ENCODE results near the gene PCCA.
"Not testable (repeated sequence)": the region's sequence is repeated elsewhere in the genome, so short reads cannot be mapped to it uniquely, and the experiment has no call there.

PCCA gene

GRCh38 chr13:100075700-100076587 is 12.9 kb upstream of the PCCA start:
- no peak for DNase-seq
- H4K8ac ChIP-seq (ENCODE audit: low read depth, low read length): no peak overlapping the region

GRCh38 chr13:100079003-100079402 is 9.9 kb upstream of the PCCA start:
- not testable (repeated sequence) for H4K8ac ChIP-seq (ENCODE audit: low read depth, low read length); H2BK120ac ChIP-seq (ENCODE audit: low read depth, low read length); H3K36me3 ChIP-seq (ENCODE audit: control insufficient read depth, insufficient read depth, low read length); H3K4me3 ChIP-seq (ENCODE audit: low read length); H3K4me1 ChIP-seq (ENCODE audit: control insufficient read depth, low read depth, low read length); H3K79me1 ChIP-seq (ENCODE audit: low read length); H4K5ac ChIP-seq (ENCODE audit: low read length); H3K4me2 ChIP-seq (ENCODE audit: low read length); H2BK15ac ChIP-seq (replicated peaks; ENCODE audit: low read depth); H3K56ac ChIP-seq (ENCODE audit: low read length); H2AK5ac ChIP-seq (ENCODE audit: low read length); H3K27me3 ChIP-seq (ENCODE audit: insufficient read depth, low read length, poor library complexity); H3K4ac ChIP-seq (ENCODE audit: low read depth, low read length); H3K27ac ChIP-seq (ENCODE audit: low read depth, low read length); H3K9ac ChIP-seq (ENCODE audit: low read length); H3K79me2 ChIP-seq (ENCODE audit: control insufficient read depth, insufficient read depth, low read length); H3K18ac ChIP-seq (ENCODE audit: low read length); H2BK5ac ChIP-seq (ENCODE audit: low read length); H3K23ac ChIP-seq (ENCODE audit: low read length)
- DNase-seq: peak; percentile 31
- WGBS (ENCODE audit: extremely low coverage, insufficient coverage, low lambda C conversion rate): no CpG with 5 or more reads among the region's 9 CpGs

More at GRCh38 chr13:100075700-100076587, 12.9 kb upstream of the PCCA start:
- no peak overlapping the region for H2BK120ac ChIP-seq (ENCODE audit: low read depth, low read length)
- no peaks in the 10 kb centered on the region for H3K36me3 ChIP-seq (ENCODE audit: control insufficient read depth, insufficient read depth, low read length)
- H3K18ac ChIP-seq (ENCODE audit: low read length): no peak overlapping the region
- H3K4me1 ChIP-seq (ENCODE audit: control insufficient read depth, low read depth, low read length): no peaks in the 10 kb centered on the region
- H3K79me2 ChIP-seq (ENCODE audit: control insufficient read depth, insufficient read depth, low read length): no peaks in the 10 kb centered on the region
- no CpG with 5 or more reads among the region's 10 CpGs for WGBS (ENCODE audit: extremely low coverage, insufficient coverage, low lambda C conversion rate)
- H3K9ac ChIP-seq (ENCODE audit: low read length): no peak overlapping the region
- no peak overlapping the region for H3K27ac ChIP-seq (ENCODE audit: low read depth, low read length)
- H4K5ac ChIP-seq (ENCODE audit: low read length): no peak overlapping the region
- no peaks in the 10 kb centered on the region for H3K79me1 ChIP-seq (ENCODE audit: low read length)
- no peak overlapping the region for H3K23ac ChIP-seq (ENCODE audit: low read length)
- H2BK5ac ChIP-seq (ENCODE audit: low read length): no peak overlapping the region
- H3K56ac ChIP-seq (ENCODE audit: low read length): no peak overlapping the region
- no peak overlapping the region for H3K4me3 ChIP-seq (ENCODE audit: low read length)
- no peak overlapping the region for H2AK5ac ChIP-seq (ENCODE audit: low read length)
- no peaks in the 10 kb centered on the region for H3K27me3 ChIP-seq (ENCODE audit: insufficient read depth, low read length, poor library complexity)
- no peak overlapping the region for H2BK15ac ChIP-seq (replicated peaks; ENCODE audit: low read depth)
- no peak overlapping the region for H3K4ac ChIP-seq (ENCODE audit: low read depth, low read length)
- no peak overlapping the region for H3K4me2 ChIP-seq (ENCODE audit: low read length)

GRCh38 chr13:100083401-100083800 is 5.5 kb upstream of the PCCA start:
- H2BK120ac ChIP-seq (ENCODE audit: low read depth, low read length); H2AK5ac ChIP-seq (ENCODE audit: low read length); H3K27ac ChIP-seq (ENCODE audit: low read depth, low read length); DNase-seq; H3K18ac ChIP-seq (ENCODE audit: low read length); H3K9ac ChIP-seq (ENCODE audit: low read length); H4K8ac ChIP-seq (ENCODE audit: low read depth, low read length); H2BK15ac ChIP-seq (replicated peaks; ENCODE audit: low read depth); H3K79me2 ChIP-seq (ENCODE audit: control insufficient read depth, insufficient read depth, low read length); H3K27me3 ChIP-seq (ENCODE audit: insufficient read depth, low read length, poor library complexity); H3K4me3 ChIP-seq (ENCODE audit: low read length); H3K4ac ChIP-seq (ENCODE audit: low read depth, low read length); H4K5ac ChIP-seq (ENCODE audit: low read length); H3K23ac ChIP-seq (ENCODE audit: low read length); H2BK5ac ChIP-seq (ENCODE audit: low read length); H3K36me3 ChIP-seq (ENCODE audit: control insufficient read depth, insufficient read depth, low read length); H3K79me1 ChIP-seq (ENCODE audit: low read length); H3K4me2 ChIP-seq (ENCODE audit: low read length); H3K4me1 ChIP-seq (ENCODE audit: control insufficient read depth, low read depth, low read length); H3K56ac ChIP-seq (ENCODE audit: low read length): not testable (repeated sequence)
- no CpG with 5 or more reads among the region's 6 CpGs for WGBS (ENCODE audit: extremely low coverage, insufficient coverage, low lambda C conversion rate)

GRCh38 chr13:100088273-100088643 is 635 bp upstream of the PCCA start:
- Histone ChIP-seq H4K8ac (ENCODE audit: low read depth, low read length) (no peak overlapping the region), H2AK5ac (ENCODE audit: low read length) (no peak overlapping the region), H3K4me3 (ENCODE audit: low read length) (peak overlapping the region; percentile 63), H3K18ac (ENCODE audit: low read length) (peak overlapping the region; percentile 65), H3K4me1 (ENCODE audit: control insufficient read depth, low read depth, low read length) (peaks cover 2% of the 10 kb centered on the region), H4K5ac (ENCODE audit: low read length) (no peak overlapping the region), H3K27me3 (ENCODE audit: insufficient read depth, low read length, poor library complexity) (no peaks in the 10 kb centered on the region), H3K27ac (ENCODE audit: low read depth, low read length) (peak overlapping the region; percentile 10), H3K4me2 (ENCODE audit: low read length) (peak overlapping the region; percentile 44), H3K56ac (ENCODE audit: low read length) (peak overlapping the region; percentile 86), H3K79me1 (ENCODE audit: low read length) (peaks cover 10% of the 10 kb centered on the region), H3K36me3 (ENCODE audit: control insufficient read depth, insufficient read depth, low read length) (no peaks in the 10 kb centered on the region), H2BK120ac (ENCODE audit: low read depth, low read length) (no peak overlapping the region), H2BK15ac (replicated peaks; ENCODE audit: low read depth) (peak overlapping the region; percentile 15), H3K4ac (ENCODE audit: low read depth, low read length) (no peak overlapping the region), H3K79me2 (ENCODE audit: control insufficient read depth, insufficient read depth, low read length) (peaks cover 34% of the 10 kb centered on the region), H3K23ac (ENCODE audit: low read length) (no peak overlapping the region), H2BK5ac (ENCODE audit: low read length) (no peak overlapping the region), H3K9ac (ENCODE audit: low read length) (peak overlapping the region; percentile 69)
- no peak for DNase-seq
- WGBS (ENCODE audit: extremely low coverage, insufficient coverage, low lambda C conversion rate): no CpG with 5 or more reads among the region's 12 CpGs

GRCh38 chr13:100089465-100090032 is 656 bp downstream of the PCCA start:
- no peak for DNase-seq
- H3K36me3 ChIP-seq (ENCODE audit: control insufficient read depth, insufficient read depth, low read length): no peaks in the 10 kb centered on the region
- H3K79me2 ChIP-seq (ENCODE audit: control insufficient read depth, insufficient read depth, low read length): peaks cover 38% of the 10 kb centered on the region
- H2BK120ac ChIP-seq (ENCODE audit: low read depth, low read length): no peak overlapping the region
- peak overlapping the region; percentile 96 for H3K9ac ChIP-seq (ENCODE audit: low read length)
- H3K56ac ChIP-seq (ENCODE audit: low read length): peak overlapping the region; percentile 99
- WGBS (ENCODE audit: extremely low coverage, insufficient coverage, low lambda C conversion rate): no CpG with 5 or more reads among the region's 13 CpGs
- H3K23ac ChIP-seq (ENCODE audit: low read length): peak overlapping the region; percentile 86
- H2AK5ac ChIP-seq (ENCODE audit: low read length): no peak overlapping the region
- no peaks in the 10 kb centered on the region for H3K27me3 ChIP-seq (ENCODE audit: insufficient read depth, low read length, poor library complexity)
- H3K4me1 ChIP-seq (ENCODE audit: control insufficient read depth, low read depth, low read length): peaks cover 2% of the 10 kb centered on the region
- H3K4ac ChIP-seq (ENCODE audit: low read depth, low read length): no peak overlapping the region
- H3K4me2 ChIP-seq (ENCODE audit: low read length): peak overlapping the region; percentile 94
- H3K4me3 ChIP-seq (ENCODE audit: low read length): peak overlapping the region; percentile 97
- H3K79me1 ChIP-seq (ENCODE audit: low read length): peaks cover 11% of the 10 kb centered on the region
- peak overlapping the region; percentile 39 for H2BK5ac ChIP-seq (ENCODE audit: low read length)
- H2BK15ac ChIP-seq (replicated peaks; ENCODE audit: low read depth): no peak overlapping the region
- no peak overlapping the region for H3K27ac ChIP-seq (ENCODE audit: low read depth, low read length)
- no peak overlapping the region for H4K5ac ChIP-seq (ENCODE audit: low read length)
- H3K18ac ChIP-seq (ENCODE audit: low read length): peak overlapping the region; percentile 11
- H4K8ac ChIP-seq (ENCODE audit: low read depth, low read length): no peak overlapping the region

Measured in mesendoderm (in vitro differentiated cells).